Measurements from ENCODE around the gene MS4A6E.
"Not testable (repeated sequence)": the region's sequence is repeated elsewhere in the genome, so short reads cannot be mapped to it uniquely, and the experiment has no call there.

The MS4A6E gene, protein sequence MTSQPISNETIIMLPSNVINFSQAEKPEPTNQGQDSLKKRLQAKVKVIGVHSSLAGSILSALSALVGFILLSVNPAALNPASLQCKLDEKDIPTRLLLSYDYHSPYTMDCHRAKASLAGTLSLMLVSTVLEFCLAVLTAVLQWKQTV

DNA sequence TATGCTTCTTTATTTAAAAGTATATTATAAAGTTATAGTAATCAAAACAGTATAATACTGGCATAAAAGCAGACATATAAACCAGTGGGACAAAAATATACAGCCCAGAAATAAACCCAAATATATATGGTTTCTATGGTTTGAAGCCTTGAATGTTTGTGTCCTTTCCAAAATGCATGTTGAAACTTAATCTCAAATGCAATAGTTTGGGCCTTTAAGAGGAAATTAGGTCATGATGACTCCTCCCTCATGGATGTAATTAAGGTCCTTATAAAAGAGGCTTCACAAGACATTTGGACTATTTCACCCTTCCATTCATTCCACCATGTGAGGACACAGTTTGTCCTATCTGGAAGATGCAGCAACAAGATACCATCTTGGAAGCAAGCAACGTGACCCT lies at the start of gene MS4A6E:
TSS of gene MS4A6E (plus strand) at position 301 of the 400 bp plus-strand sequence. CDS start 7,641 bp downstream, outside the sequence.
- DNase-seq (ENCODE audit: low spot score), result no peak

- no peak for DNase-seq (ENCODE audit: low spot score)
These were observed 46.6 kb upstream of the MS4A6E start, which contains the start of gene MS4A4A for GRCh38 chr11:60280412-60280811. Gene MS4A4A (plus strand): TSS chr11:60280666. CDS start chr11:60280676, 10 bp downstream.

GRCh38 chr11:60281485-60281884 lies 45.6 kb upstream of the MS4A6E start:
- DNase-seq (ENCODE audit: low spot score), result no peak

GRCh38 chr11:60282286-60282685 lies 44.8 kb upstream of the MS4A6E start:
- DNase-seq (ENCODE audit: low spot score), result no peak

GRCh38 chr11:60285411-60286126 lies 41.5 kb upstream of the MS4A6E start:
- not testable (repeated sequence) for DNase-seq (ENCODE audit: low spot score)

DNA sequence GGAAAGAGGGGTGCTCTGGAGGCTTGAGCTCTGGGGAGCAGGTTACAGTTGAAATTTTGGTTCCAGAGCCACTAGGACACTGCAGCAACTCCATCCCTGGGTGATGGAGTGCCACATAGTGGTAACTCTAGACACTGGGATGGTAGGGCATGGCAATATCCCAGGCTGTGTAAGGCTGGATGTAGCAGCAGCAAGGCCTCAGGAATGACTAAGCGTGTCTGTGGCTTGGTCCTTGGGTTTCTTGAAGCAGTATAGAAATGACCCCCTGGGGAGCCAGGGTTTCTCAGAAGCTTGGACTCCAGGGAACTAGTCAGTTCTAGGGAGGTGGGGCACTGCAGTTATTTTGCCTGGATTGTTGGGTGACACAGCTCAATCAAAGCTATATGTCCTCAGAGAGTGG lies 38.5 kb upstream of the MS4A6E start:
- DNase-seq (ENCODE audit: low spot score), result no peak

- no peak for DNase-seq (ENCODE audit: low spot score)
These were observed 34.9 kb upstream of the MS4A6E start for GRCh38 chr11:60292145-60292544.

DNA sequence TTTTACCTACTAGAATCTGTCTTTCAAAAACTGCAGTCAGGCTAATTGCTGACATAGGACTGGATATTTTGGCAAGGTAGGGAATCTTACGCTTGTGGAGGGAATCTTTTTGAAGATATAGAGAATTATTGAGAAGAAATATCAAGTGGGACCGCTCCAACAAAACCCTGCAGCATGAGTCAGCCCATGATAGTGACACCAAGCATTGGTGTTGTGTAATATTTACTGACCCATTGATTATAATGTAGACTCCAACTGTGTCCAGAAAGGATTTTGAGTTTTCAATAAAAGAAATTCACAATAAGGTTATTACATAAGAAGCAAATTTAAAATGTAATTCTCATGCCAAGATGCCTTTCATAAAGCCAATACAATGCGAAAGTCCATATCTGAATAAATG lies 25.9 kb upstream of the MS4A6E start:
- DNase-seq (ENCODE audit: low spot score), result no peak

- DNase-seq (ENCODE audit: low spot score), result not testable (repeated sequence)
These were observed 25.2 kb upstream of the MS4A6E start for GRCh38 chr11:60301884-60302283.

DNA sequence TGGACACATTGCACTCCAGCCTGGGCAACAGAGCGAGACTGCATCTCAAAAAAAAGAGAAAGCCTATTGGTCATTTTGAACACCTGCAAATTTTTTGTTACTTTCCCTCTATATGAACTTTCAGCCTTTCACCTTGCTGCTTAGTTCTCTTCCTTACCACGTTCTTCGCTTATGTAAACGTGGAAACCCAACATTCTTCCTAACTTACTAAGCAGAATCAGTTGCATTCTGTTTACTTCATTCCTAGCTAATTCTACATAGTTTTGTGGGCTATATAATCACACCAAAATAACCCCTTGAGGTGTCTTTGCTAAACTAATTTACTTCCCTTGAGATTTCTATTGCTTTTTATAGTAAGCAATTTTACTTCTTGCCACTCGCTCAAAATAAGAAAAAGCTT lies 23.4 kb upstream of the MS4A6E start:
- DNase-seq (ENCODE audit: low spot score), result no peak

DNA sequence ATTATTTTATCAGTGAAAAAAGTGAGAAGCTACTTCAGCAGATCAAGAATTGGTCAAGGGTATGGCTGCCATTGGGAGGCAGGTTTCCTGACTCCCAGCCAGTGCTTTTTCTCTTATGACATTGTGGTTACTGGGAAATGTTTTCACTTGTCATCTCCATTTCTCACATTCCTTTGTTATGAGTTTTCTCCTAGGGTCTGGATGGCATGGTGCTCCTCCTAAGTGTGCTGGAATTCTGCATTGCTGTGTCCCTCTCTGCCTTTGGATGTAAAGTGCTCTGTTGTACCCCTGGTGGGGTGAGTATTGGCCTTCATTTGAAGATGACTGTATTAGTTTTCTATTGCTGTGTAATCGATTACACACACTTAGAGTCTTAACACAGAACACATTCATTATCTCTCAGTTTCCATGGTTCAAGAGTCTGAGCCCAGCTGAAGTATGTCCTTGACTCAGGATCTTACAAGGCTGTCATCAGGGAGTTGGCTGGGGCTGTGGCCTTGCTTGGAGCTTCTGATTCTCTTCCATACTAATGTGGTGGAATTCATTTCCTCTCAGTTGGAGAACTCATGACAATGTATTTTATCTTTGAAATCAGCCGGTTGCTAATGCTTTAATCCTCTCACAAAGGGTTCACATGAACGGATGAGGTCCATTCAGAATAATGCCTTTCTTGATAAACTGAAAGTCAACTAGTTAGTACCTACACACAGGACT lies 21.0 kb upstream of the MS4A6E start:
- DNase-seq (ENCODE audit: low spot score), result no peak

GRCh38 chr11:60307507-60308195 lies 19.4 kb upstream of the MS4A6E start:
- DNase-seq (ENCODE audit: low spot score), result no peak

DNA sequence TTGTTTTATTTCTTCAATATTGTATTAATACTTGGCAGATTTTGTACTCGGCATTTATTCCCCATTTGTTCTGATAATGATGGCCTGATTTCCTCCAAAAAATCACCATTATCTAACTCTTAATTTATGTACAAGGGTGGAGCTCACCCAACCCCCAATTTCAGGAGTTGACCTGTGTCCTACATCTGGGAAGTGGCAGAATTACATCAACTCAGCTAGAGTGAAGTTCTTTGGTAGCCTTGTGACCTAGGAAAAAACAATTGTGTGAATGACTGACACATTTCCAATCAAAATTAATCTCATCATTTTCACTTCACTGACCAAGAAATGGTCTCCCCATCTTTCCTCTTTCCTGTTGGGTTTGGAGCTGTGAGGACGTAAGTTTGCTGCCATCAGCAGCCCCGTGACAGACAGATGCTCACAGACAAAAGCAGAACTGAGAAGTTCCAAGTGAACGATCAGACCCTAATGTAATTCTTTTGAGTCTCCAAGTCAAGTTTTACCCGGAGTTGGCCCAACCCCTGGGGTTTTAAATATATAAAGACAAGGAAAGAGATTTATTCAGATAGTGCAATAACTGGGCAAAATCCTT lies 16.6 kb upstream of the MS4A6E start:
- DNase-seq (ENCODE audit: low spot score), result no peak

GRCh38 chr11:60314635-60315321 lies 12.3 kb upstream of the MS4A6E start:
- no peak for DNase-seq (ENCODE audit: low spot score)

DNA sequence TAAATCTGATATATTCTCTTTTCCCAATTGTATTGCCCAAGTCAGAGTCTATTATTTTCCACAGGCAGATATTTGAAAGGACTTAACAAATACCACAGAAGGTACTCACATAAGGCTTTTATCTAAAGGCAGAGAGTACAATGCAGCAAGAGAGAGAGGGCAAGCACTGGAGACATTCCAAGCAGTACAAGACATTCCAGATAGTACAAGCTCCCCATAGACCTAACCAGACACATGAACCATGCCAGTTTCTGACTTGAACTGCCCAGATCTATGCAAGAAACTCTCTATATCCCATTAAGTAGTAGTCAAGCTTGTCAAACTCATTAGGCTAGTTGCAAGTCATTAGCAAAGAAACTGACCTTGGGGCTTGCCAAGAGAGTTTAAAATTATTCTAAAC lies 11.2 kb upstream of the MS4A6E start:
- DNase-seq (ENCODE audit: low spot score), result no peak

- DNase-seq (ENCODE audit: low spot score), result no peak
These were observed 10.7 kb upstream of the MS4A6E start for GRCh38 chr11:60316317-60316716.

GRCh38 chr11:60318726-60319125 lies 8.3 kb upstream of the MS4A6E start:
- no peak for DNase-seq (ENCODE audit: low spot score)

DNA sequence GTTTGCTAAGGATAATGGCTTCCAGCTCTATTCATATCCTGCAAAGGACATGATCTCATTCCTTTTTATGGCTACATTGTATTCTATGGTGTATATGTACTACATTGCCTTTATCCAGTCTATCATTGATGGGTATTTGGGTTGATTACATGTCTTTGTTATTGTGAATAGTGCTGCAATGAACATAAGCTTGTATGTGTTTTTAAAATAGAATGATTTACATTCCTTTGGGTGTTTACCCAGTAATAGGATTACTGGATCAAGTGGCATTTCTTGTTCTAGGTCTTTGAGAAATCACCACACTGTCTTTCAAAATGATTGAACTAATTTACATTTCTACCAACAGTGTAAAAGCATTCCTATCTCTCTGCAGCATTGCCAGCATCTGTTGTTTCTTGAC lies 6.0 kb upstream of the MS4A6E start:
- no peak for DNase-seq (ENCODE audit: low spot score)

- no peak for DNase-seq (ENCODE audit: low spot score)
These were observed 1.4 kb downstream of the MS4A6E start for GRCh38 chr11:60328460-60328859.

DNA sequence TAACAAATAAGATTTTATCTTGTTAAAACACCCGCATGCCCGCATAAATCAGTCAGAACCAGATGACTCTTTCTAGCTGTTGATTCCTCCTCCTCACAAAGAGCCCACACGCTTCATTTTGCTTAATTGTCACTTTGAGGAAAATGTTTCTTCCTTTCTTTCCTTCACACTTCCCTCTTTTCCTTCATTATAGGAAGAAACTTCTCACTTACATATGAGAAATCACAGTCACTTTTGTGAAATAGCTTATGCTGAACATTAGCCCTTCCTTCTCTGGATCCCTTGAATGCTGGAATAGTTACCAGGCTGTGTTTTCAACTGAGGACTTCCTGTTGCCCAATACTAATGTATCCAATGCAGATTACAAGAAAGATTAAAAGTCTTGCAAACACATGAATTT lies 5.8 kb downstream of the MS4A6E start:
- no peak for DNase-seq (ENCODE audit: low spot score)

DNA sequence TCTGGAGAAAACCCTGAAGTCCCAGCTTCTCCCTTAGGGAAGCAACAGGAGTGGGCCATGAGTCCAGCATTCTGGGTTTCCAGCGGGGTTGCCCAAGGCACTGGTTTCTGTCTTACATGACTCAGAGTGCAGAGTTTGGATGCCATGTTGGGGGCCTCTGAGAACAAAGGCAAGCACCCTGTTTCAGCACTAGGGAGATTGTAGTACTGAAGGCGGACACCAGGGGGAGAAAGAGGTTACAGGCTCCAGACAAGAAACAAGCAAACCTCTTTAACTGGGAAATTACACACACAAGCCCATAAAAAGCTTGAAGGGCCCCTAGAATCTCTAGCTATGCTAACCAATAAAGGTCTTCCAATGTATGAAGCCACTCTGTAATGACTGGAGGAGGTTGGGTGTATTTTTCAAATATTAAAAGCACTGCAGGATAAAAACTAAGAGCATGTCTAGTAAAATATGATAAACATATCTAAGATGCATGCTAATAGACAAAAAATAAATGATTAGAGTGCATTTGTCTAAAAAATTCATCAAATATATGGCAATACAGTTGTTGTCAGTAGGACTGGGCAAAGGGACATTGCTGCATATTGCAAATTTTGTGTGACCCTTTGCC lies 7.1 kb downstream of the MS4A6E start:
- DNase-seq (ENCODE audit: low spot score), result peak; percentile 29
